Smooth muscle cell (in vitro differentiated cells): ENCODE results near the gene DGKI. TPM values are rescaled to one million over a fixed set of nuclear protein-coding genes. Genes with fewer than 3 reads are reported as not detected.

ENCODE experiments used
- DNase-seq: peaks from one replicate; lab custom pipeline; 2025; ENCODE audit not compliant: unreplicated experiment; lab: John Stamatoyannopoulos, UW
- H2AFZ ChIP-seq: fragments of 200-600 bp; sonication (generic); 2 replicates; pipeline ENCODE4 v1.6.0; 2016; ENCODE audit warnings: antibody characterized with exemption, low read depth, mild to moderate bottlenecking
- H3F3A ChIP-seq: fragments of 200-600 bp; sonication (generic); 2 replicates; pipeline ENCODE4 v1.6.0; 2017; ENCODE audit warnings: antibody characterized with exemption, low read depth
- H3K27ac ChIP-seq: fragments of 200-600 bp; sonication (generic); 2 replicates; pipeline ENCODE4 v1.5.1; 2016; ENCODE audit warnings: low read depth, mild to moderate bottlenecking
- H3K27me3 ChIP-seq: fragments of 200-600 bp; sonication (generic); 2 replicates; pipeline ENCODE4 v1.6.1; 2016; ENCODE audit warnings: low read depth, mild to moderate bottlenecking
- H3K36me3 ChIP-seq: fragments of 200-600 bp; sonication (generic); 2 replicates; pipeline ENCODE4 v1.5.1; 2016; ENCODE audit warnings: low read depth
- H3K4me1 ChIP-seq: fragments of 200-600 bp; sonication (generic); 2 replicates; pipeline ENCODE4 v1.5.1; 2016; ENCODE audit warnings: low read depth
- H3K4me2 ChIP-seq: fragments of 200-600 bp; sonication (generic); 2 replicates; pipeline ENCODE4 v1.6.0; 2016; ENCODE audit warnings: mild to moderate bottlenecking
- H3K4me3 ChIP-seq: fragments of 200-600 bp; sonication (generic); 2 replicates; pipeline ENCODE4 v1.5.1; 2016; ENCODE audit warnings: mild to moderate bottlenecking
- H3K79me2 ChIP-seq: fragments of 200-600 bp; sonication (generic); 2 replicates; pipeline ENCODE4 v1.6.0; 2016; ENCODE audit warnings: low read depth, mild to moderate bottlenecking
- H3K9ac ChIP-seq: fragments of 200-600 bp; sonication (generic); 2 replicates; pipeline ENCODE4 v1.6.0; 2016; ENCODE audit warnings: low read depth
- H3K9me3 ChIP-seq: fragments of 200-600 bp; sonication (generic); replicated peaks from 2 replicates; pipeline ENCODE4 v1.5.1; 2016; ENCODE audit warnings: low read depth
- H4K20me1 ChIP-seq: fragments of 200-600 bp; sonication (generic); 2 replicates; pipeline ENCODE4 v1.6.0; 2016; ENCODE audit warnings: low read depth
- CTCF ChIP-seq: fragments of 200-600 bp; sonication (generic); IDR thresholded peaks from 2 replicates; pipeline ENCODE4 v1.5.1; 2017; ENCODE audit warnings: borderline replicate concordance, mild to moderate bottlenecking, antibody characterized with exemption; ENCODE audit not compliant: insufficient read depth, poor library complexity, severe bottlenecking
- WGBS: methylation state at CpG from one replicate; pipeline ENCODE4 v1.1.7; 2016; ENCODE audit warnings: low lambda C conversion rate; 5-methylcytosine and 5-hydroxymethylcytosine counted together
- polyA plus RNA-seq: library from polyadenylated mRNA; unstranded; fragments of >200 nt; fragmentation: Nextera tagmentation; extraction: Ambion mirVana; gene quantifications from 2 replicates; pipeline ENCODE4 v1.2.1, GENCODE V29; 2016
- total RNA-seq: library from RNA; depleted of rRNA; stranded (reverse); fragments of >200 nt; gene quantifications from 2 replicates; pipeline ENCODE4 v1.2.3, GENCODE V29; 2014

The DGKI gene
- total and polyA plus RNA-seq, 2 experiments from 2014 or later = 2.5 to 6.2 TPM

DNA sequence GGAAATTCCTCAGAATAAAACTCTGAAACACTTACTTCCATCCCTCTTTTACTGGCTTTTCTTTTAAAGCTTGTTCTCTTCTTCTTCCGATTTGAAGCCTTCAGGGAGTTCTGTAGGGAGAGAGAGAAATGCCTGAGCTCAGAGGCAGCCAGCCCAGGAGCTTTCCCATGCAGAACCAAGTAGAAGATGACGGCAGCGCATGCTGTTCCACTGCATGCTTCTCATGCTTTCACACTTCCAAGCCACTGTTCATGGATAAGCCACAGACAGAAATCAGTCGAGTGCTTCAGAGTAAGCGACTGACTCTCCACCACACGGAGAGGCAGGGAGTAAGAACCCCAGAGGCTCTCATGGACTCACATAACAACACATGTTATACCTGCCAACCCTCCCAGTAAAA lies 237.3 kb downstream of the DGKI start:
- Histone ChIP-seq H3K4me3 (no peak overlapping the region), H3K36me3 (no peaks in the 10 kb centered on the region), H4K20me1 (no peaks in the 10 kb centered on the region), H3K27me3 (no peaks in the 10 kb centered on the region), H3K4me1 (peaks cover 13% of the 10 kb centered on the region), H3F3A (no peaks in the 10 kb centered on the region), H3K27ac (no peak overlapping the region), H3K79me2 (no peaks in the 10 kb centered on the region), H3K9ac (no peak overlapping the region), H2AFZ (no peak overlapping the region), H3K9me3 (no peaks in the 10 kb centered on the region), H3K4me2 (no peak overlapping the region)
- 50% methylated on average over 6 of the region's 6 CpGs for WGBS
- no peak for DNase-seq
- no peak for TF ChIP-seq CTCF

DNA sequence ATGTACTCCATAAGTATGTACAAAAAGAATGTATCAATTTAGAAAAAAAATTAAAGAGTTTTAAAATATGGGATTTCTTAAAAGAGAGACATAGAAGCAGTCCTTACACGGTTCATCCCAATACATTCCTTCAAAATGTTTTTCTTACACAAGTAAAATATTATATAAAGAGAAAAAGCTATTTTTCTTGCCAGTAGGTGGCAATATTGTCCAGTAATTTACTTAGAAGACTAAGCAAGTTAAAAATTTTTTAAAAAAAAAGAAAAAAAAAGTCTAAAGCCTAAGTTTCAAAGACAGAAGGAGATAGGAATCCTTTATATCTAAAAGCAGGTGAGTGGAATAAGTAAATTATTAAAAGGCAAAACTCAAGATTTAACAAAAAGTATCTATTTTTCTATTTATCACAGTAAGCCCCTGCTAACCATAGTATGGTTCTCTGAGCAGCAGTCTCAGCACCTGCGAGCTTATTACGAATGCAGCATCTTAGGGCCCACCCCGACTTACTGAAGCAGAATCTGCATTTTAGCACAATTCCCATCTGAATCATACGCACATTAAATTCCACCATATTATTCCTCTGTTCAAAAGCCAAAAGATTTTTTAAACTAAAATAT lies 240.6 kb downstream of the DGKI start:
- no peaks in the 10 kb centered on the region for H4K20me1 ChIP-seq
- no peak overlapping the region for H3K27ac ChIP-seq
- H3F3A ChIP-seq = no peaks in the 10 kb centered on the region
- H3K4me1 ChIP-seq = no peaks in the 10 kb centered on the region
- no peak overlapping the region for H3K4me2 ChIP-seq
- peak; percentile 76 for TF ChIP-seq CTCF
- DNase-seq = no peak
- no peak overlapping the region for H3K9ac ChIP-seq
- H3K79me2 ChIP-seq = no peaks in the 10 kb centered on the region
- no peaks in the 10 kb centered on the region for H3K27me3 ChIP-seq
- H3K9me3 ChIP-seq = no peaks in the 10 kb centered on the region
- no peaks in the 10 kb centered on the region for H3K36me3 ChIP-seq
- WGBS = 74% methylated on average over 5 of the region's 5 CpGs
- H2AFZ ChIP-seq = no peak overlapping the region
- H3K4me3 ChIP-seq = no peak overlapping the region

DNA sequence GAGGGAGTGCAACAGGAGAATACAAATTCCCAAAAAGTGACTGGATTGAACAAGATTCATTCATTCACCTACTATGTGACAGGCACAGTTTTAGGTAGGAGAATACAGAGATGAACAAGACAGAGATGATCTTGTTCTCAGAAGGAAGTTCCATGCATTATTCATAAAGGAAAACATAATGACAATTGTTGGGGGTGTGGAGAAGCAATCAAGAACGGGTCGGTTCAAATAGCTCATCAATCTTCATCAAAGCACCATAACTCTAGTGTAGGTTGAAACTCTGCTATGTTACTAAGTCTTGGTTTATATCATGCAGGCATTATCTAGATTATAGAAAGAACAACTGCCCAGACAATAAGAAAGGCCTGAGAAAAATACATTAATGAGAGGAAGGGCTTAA lies 243.7 kb downstream of the DGKI start:
- H3K27ac ChIP-seq = no peak overlapping the region
- H3K9me3 ChIP-seq = no peaks in the 10 kb centered on the region
- no peak overlapping the region for H3K4me2 ChIP-seq
- no peaks in the 10 kb centered on the region for H3F3A ChIP-seq
- H3K4me1 ChIP-seq = no peaks in the 10 kb centered on the region
- no peak overlapping the region for H2AFZ ChIP-seq
- no peak for TF ChIP-seq CTCF
- H3K9ac ChIP-seq = no peak overlapping the region
- no peaks in the 10 kb centered on the region for H3K27me3 ChIP-seq
- WGBS = 87% methylated on average over 2 of the region's 2 CpGs
- no peaks in the 10 kb centered on the region for H4K20me1 ChIP-seq
- no peak overlapping the region for H3K4me3 ChIP-seq
- H3K36me3 ChIP-seq = no peaks in the 10 kb centered on the region
- no peaks in the 10 kb centered on the region for H3K79me2 ChIP-seq
- DNase-seq = no peak

DNA sequence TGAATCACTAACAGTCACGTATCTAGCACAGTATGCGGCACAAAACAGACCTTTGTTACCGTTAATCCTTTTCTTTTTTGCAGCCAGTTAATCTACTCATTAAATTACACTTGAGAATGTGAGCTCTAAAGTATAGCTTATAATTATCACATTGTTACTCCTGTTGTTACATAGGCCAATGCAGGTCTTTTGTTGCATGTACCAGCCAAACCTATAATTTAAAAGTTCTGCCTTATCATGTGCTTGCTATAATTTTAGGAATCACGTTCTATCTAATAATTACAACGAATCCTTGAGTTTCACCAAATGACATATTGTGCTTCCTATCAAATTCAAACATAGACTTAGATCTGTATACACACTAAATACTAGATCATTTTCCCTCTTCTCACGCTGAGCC lies 245.1 kb downstream of the DGKI start:
- 85% methylated on average over 6 of the region's 6 CpGs for WGBS
- H3K27me3 ChIP-seq = no peaks in the 10 kb centered on the region
- H3K79me2 ChIP-seq = no peaks in the 10 kb centered on the region

More for the DNA sequence above, 245.1 kb downstream of the DGKI start:
- no peaks in the 10 kb centered on the region for H3K36me3 ChIP-seq
- H3F3A ChIP-seq = no peaks in the 10 kb centered on the region
- no peaks in the 10 kb centered on the region for H3K4me1 ChIP-seq
- H3K9ac ChIP-seq = no peak overlapping the region
- H3K4me2 ChIP-seq = no peak overlapping the region
- H3K4me3 ChIP-seq = no peak overlapping the region
- H4K20me1 ChIP-seq = no peaks in the 10 kb centered on the region
- no peaks in the 10 kb centered on the region for H3K9me3 ChIP-seq
- no peak for TF ChIP-seq CTCF
- H3K27ac ChIP-seq = no peak overlapping the region
- DNase-seq = no peak
- H2AFZ ChIP-seq = no peak overlapping the region
